Ammon's horn (tissue), 1 donor: Measurements from ENCODE around the gene SUPV3L1.
"Not testable (repeated sequence)": the region's sequence is repeated elsewhere in the genome, so short reads cannot be mapped to it uniquely, and the experiment has no call there.

Experiments used
- DNase-seq: peaks from one replicate; pipeline ENCODE4 v3.0.0-alpha.2; 2016; ENCODE audit warnings: low spot score

SUPV3L1 gene

GRCh38 chr10:69179743-69180524, at the start of gene SUPV3L1:
Gene SUPV3L1, plus strand, starts transcription at chr10:69180234. Its CDS starts 58 bp downstream, at chr10:69180292.
- DNase-seq, result peak; percentile 99

DNA sequence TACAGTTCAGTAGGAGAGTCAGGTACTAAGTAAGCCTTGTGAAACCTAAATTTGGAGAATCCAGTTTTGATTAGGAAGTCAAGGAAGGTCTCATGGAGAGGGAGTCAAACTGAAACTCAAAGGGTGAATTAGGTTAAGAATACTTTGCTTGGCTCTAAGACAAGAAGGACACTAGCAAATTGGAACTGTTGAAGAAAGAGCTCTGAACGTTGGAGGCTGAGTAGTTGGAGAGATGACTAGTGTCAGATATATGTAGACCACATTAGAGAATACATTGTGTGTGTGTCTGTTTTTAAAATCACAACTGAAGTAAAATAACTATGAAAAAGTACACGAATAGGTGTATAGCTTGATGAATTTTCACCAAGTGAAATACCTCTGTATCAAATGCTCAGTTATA, 49.8 kb upstream of the SUPV3L1 start:
- no peak for DNase-seq

DNA sequence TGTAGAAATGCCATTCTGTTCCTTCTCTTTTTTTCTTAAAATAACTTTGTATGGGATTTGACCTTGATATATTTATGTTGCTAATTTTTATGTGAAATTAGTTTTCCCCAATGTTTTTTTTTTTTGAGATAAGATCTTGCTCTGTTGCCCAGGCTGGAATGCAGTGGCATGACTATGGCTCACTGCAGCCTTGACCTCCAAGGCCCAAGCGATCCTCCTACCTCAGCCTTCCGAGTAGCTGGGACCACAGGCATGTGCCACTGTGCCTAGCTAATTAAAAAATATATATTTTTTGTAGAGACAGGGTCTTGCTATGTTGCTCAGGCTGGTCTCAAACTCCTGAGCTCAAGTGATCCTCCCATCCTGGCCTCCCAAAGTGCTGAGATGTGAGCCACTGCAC, 40.1 kb upstream of the SUPV3L1 start:
- DNase-seq, result no peak

DNA sequence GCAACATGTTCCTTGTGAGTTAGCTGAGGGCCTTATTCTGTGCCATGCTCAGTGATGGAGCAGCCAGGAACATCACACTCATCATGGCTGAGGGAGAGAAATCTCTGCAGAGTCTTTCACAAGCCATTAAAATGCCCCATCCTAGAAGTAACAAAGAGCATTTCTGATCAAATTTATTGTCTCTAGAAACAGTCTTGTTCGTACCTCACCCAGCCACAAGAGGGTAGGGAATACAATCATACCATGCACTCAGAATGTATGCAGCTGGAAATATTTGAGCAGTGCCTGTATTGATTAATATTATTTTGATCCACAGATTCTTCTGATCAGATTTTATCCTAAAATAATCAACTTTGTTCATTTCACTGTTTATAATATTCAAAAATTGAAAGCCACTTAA, 38.7 kb upstream of the SUPV3L1 start:
- DNase-seq, result no peak

DNA sequence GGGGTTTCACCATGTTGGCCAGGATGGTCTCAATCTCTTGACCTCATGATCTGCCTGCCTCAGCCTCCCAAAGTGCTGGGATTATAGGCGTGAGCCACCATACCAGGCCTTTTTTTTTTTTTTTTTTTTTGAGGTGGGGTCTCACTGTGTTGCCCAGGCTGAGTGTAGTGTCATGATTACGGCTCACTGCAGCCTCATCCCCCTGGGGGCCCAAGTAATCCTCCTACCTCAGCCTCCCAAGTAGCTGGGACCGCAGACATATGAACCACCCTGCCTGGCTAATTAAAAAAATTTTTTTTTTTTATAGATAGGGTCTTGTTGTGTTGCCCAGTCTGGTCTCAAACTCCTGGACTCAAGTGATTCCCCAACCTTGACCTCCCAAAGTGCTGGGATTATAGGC, 38.0 kb upstream of the SUPV3L1 start:
- not testable (repeated sequence) for DNase-seq

DNA sequence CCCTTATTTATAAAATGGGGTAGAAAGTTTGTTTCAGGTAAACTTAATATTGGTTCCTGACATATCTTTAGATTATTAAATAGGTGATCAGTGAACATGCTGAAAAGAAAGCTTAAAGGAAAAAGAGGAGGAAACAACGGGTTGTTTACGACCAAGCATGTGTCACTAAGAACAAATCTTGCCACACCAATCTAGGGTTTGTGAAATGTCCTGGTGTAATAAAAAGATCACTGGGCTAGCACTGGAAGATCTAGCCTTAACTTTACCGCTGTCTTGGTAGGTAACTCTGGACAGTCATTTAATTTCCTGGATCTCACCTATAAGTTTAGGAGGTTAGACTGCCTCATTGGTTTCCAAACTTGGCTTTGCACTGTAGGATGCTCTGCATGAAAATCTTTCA, 37.1 kb upstream of the SUPV3L1 start:
- DNase-seq, result no peak

DNA sequence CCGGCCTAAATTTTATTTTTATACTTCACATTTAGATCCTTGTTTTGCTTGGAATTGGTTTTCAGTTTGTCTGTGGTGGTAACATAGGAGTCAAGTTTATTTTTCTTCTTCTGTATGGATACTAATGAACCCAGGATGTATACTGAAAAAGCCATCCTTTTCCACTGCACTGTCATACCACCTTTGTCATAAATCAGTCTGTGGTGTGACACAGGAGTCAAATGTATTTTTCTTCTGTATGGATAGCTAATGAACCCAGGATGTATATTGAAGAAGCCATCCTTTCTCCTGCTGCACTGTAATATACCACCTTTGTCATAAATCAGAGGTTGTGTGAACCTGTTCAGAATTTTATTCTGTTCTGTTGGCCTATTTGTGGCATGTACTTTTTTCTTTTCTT, 34.7 kb upstream of the SUPV3L1 start:
- DNase-seq, result no peak

DNA sequence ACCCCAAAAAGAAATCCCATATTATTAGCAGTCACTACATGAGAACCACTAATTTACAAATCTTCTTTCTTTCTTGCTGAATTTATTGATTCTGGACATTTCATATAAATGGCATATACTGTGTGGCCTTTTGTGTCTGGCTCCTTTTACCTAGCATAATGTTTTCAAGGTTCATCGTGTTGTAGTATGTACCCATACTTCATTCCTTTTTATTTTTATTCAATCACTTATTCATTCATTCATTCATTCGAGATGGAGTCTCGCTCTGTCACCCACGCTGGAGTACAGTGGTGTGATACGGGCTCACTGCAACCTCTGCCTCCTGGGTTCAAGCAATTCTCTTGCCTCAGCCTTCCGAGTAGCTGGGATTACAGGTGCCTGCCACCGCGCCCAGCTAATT, 34.2 kb upstream of the SUPV3L1 start:
- no peak for DNase-seq

DNA sequence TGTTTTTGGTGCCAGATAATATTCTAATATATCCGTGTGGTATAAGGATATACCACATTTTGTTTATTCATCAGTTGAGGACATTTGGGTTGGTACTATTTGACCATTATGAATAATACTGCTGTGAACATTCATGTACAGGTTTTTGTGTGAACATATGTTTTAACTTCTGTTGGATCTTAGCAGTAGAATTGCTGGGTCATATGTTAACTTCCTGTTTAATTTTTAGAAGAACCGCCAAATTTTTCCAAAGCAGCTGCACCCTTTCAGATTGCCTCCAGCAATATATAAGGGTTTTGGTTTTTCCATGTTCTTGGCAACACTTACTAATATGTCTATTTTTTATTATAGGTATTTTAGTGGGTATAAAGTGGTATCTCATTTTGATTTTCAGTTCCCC, 33.3 kb upstream of the SUPV3L1 start:
- DNase-seq, result no peak

GRCh38 chr10:69151984-69152383, 28.1 kb upstream of the SUPV3L1 start:
- no peak for DNase-seq

- DNase-seq, result no peak
Measured at GRCh38 chr10:69153227-69153626, 26.8 kb upstream of the SUPV3L1 start.

DNA sequence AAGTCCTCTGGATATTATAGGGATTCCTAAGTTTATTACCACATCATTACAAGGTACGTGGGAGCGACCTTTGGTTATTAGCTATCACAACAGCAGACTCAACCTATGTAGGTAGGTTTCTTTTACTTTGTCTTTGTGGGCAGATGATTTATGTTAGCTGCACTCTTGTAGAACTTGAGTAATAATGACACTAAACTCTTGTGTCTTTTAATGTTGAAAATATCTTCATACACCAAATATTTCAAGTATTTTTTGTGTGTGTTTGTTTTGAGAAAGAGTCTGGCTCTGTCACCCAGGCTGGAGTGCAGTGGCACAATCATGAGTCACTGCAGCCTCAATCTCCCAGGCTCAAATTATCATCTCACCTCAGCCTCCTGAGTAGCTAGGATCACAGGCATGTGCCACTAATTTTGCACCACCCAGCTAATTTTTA, 19.2 kb upstream of the SUPV3L1 start:
- no peak for DNase-seq

DNA sequence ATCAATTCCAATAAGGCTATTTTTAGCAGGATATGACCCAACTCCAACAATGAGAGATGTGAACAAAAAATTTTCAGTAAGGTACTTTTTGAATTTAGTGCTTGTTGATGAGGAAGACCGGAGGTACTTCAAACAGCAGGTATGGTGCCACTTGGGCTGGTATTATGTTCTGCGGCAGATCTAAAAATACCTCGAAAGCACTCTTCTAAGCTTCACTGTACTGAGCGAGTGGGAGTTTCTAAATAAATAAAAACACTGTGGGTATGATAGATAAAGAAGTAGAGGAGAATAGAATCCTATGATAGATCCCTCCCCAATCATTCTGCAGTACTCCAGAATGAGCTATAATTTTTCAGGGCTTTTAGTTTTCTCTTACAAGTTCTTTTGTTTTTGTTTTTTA, 11.5 kb upstream of the SUPV3L1 start:
- DNase-seq, result no peak

DNA sequence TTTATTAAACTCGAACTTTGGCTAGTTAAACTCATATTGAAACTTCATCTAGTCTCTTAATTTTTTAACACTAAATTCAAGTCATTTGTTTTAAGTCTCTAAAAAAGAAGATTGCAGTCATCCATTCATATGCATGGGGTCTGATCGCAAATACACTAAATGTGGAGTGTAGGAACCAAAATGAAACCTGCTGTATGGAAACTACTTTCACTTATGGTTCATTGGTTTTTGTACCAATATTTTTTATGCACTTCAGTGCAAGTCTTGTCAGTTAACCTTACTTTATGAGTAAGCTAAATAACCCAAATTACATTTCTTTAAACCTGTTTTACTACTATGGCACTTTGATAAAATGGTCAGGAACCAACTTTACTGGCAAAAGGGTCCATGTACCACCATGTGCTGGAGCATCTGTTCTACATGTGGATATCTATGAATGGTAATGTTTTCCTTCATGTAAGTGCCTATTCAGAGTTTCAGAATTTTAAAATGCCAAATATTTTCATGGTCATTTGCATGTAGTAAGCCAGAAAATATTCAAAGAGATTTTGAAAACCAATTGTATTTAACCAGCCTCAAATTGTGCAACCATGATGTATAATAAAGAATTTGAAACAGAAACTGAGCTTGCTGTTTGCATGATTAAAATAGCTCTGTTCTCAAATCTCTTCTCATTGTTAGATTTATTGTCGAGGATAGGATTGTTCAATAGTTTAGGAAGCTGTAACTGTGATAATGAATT, 7.6 kb upstream of the SUPV3L1 start:
- DNase-seq, result no peak

DNA sequence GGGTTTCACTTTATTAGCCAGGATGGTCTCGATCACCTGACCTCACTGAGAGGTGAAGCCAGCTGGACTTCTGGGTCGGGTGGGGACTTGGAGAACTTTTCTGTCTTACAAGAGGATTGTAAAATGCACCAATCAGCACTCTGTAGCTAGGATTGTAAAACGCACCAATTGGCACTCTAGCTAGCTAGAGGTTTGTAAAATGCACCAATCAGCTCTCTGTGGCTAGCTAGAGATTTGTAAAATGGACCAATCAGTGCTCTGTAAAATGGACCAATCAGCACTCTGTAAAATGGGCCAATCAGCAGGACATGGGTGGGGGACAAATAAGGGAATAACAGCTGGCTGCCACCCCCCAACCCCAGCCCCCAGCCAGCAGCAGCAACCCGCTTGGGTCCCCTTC, 4.7 kb upstream of the SUPV3L1 start:
- DNase-seq, result not testable (repeated sequence)

DNA sequence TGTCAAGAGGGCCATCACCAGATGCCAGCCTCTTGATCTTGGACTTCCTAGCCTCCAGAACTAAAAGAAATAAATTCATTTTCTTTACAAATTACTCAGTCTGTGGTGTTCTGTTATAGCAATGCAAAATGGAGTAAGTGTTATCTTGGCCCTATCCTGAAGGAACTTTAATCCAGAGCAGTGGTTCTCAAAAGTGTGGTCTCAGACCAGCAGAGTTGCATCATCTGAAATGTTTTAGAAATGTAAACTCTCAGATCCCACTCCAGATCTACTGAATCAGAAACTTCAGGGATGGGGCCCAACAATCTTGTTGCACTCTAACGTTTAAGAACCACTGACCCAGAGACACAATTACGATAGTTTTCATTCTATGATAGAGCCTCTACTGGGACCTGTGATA, 3.2 kb upstream of the SUPV3L1 start:
- no peak for DNase-seq

- no peak for DNase-seq
Measured at GRCh38 chr10:69179089-69179742, 818 bp upstream of the SUPV3L1 start.

- DNase-seq, result no peak
Measured at GRCh38 chr10:69180525-69181204, 631 bp downstream of the SUPV3L1 start.

GRCh38 chr10:69181433-69181832, 1.4 kb downstream of the SUPV3L1 start:
- DNase-seq, result no peak

DNA sequence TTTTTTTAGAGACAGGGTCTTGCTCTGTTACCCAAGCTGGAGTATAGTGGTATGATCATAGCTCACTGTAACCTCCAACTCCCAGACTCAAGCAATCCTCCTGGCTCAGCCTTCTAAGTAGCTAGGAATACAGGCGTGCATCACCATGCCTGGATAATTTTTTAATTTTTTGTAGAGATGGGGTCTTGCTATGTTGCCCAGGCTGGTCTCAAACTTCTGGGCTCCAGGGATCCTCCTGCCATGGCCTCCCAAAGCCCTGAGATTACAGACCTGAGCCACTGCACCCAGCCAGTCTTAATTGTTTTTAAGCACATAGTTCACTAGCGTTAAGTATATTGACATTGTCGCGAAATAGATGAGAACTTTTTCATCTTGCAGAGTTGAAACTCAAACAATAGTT, 2.0 kb downstream of the SUPV3L1 start:
- no peak for DNase-seq

DNA sequence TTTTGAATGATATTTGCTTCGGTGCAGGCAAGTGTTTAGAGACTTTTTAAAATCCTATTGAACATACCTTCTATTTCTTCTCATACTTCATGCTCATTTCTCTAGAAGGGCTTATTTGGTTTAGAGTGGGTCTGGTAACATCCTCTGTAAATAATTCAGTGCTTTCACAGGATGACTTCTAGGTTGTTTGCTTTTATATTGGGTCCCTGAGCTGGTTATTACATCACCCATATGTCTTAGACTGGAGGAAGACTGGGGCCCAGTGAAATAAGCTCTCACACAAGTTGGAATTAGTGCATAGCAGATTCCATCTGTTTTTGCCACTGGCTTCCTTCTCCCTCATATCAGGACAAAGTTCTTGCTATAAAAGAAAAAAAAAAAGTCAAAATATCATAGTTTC, 6.5 kb downstream of the SUPV3L1 start:
- DNase-seq, result no peak

DNA sequence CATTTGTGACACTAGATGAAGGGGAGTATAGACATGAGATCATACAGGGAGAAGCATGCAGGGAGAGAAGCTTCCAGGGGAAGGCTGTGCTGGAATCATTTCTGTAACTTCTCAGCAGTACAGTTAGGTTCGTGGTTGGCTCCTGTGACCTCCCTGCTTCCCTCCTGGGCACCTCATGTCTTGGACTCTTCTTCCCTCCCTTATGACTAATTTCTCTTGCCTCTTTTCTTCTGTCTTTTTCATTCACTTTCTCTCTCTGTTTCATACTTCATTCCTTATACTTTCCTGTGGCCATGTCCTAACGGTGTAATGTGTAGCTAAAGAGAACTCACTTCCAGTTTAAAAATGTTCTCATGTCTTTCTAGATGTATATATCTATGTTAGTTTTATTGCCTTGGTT, 21.0 kb downstream of the SUPV3L1 start:
- DNase-seq, result no peak
